A673 (cell line): Measurements from ENCODE around the gene CD86. TPM values are rescaled to one million over a fixed set of nuclear protein-coding genes. Genes with fewer than 3 reads are reported as not detected.
A peak's percentile ranks its signal among the peaks of the same experiment; 100 is the strongest.

Source experiments
- BruUV-seq: library from RNA; stranded (reverse); fragments of 400-500 nt; replicated peaks from 2 replicates; lab custom pipeline; 2021; lab: Mats Ljungman, UMichigan
- CTCF ChIA-PET: fragments of 300-600 bp; sonication (Branson Sonifier 250); formaldehyde crosslinking; loops from one replicate; lab custom pipeline; 2022; ENCODE audit warnings: antibody characterized with exemption; lab: Charles Lee
- POLR2A ChIA-PET: fragments of 300-600 bp; sonication (Branson Sonifier 250); formaldehyde crosslinking; loops from one replicate; lab custom pipeline; 2022; ENCODE audit warnings: antibody characterized with exemption; ENCODE audit not compliant: low non-redundant PET; lab: Charles Lee
- DNase-seq: peaks from one replicate; pipeline ENCODE4 v3.0.0-alpha.2; 2015; ENCODE audit warnings: low spot score
- H3K27ac ChIP-seq: fragments of 200-600 bp; sonication (generic); 2 replicates; pipeline ENCODE4 v1.5.1; 2016; ENCODE audit warnings: mixed run types, low read depth, mild to moderate bottlenecking, mixed read lengths, antibody characterized with exemption, low read length; ENCODE audit not compliant: poor library complexity, severe bottlenecking
- H3K27me3 ChIP-seq: fragments of 200-600 bp; sonication (generic); replicated peaks from 2 replicates; pipeline ENCODE4 v1.6.1; 2017; ENCODE audit warnings: mixed run types, low read depth, mild to moderate bottlenecking, mixed read lengths, antibody characterized with exemption, low read length; ENCODE audit not compliant: insufficient read depth, poor library complexity
- H3K36me3 ChIP-seq: fragments of 200-600 bp; sonication (generic); 2 replicates; pipeline ENCODE4 v1.6.1; 2016; ENCODE audit warnings: mixed run types, mild to moderate bottlenecking, mixed read lengths, antibody characterized with exemption, low read length; ENCODE audit not compliant: insufficient read depth, poor library complexity, severe bottlenecking
- H3K4me1 ChIP-seq: fragments of 200-600 bp; sonication (generic); 2 replicates; pipeline ENCODE4 v1.6.1; 2017; ENCODE audit warnings: mixed run types, mild to moderate bottlenecking, mixed read lengths, antibody characterized with exemption, low read length; ENCODE audit not compliant: insufficient read depth, poor library complexity, severe bottlenecking
- H3K4me3 ChIP-seq: fragments of 200-600 bp; sonication (generic); 2 replicates; pipeline ENCODE4 v1.5.1; 2016; ENCODE audit warnings: low read depth, mixed run types, mild to moderate bottlenecking, mixed read lengths, low read length; ENCODE audit not compliant: poor library complexity, severe bottlenecking
- H3K9me3 ChIP-seq: fragments of 200-600 bp; sonication (generic); 2 replicates; pipeline ENCODE4 v1.6.1; 2016; ENCODE audit warnings: mixed run types, low read depth, mild to moderate bottlenecking, mixed read lengths, antibody characterized with exemption, low read length; ENCODE audit not compliant: poor library complexity, severe bottlenecking
- EZH2 ChIP-seq: fragments of 200-600 bp; sonication (generic); IDR thresholded peaks from 2 replicates; pipeline ENCODE4 v1.6.1; 2017; ENCODE audit warnings: borderline replicate concordance, low read depth, mild to moderate bottlenecking, mixed read lengths, antibody characterized with exemption, low read length; ENCODE audit not compliant: poor library complexity, severe bottlenecking
- intact Hi-C: fragments of 100-400 bp; cut with micrococcal nuclease; formaldehyde crosslinking; loops from one replicate; pipeline ENCODE4 v1.10.0; 2022; ENCODE audit not compliant: unreplicated experiment
- total RNA-seq: library from RNA; stranded (reverse); gene quantifications from 2 replicates; pipeline ENCODE4 v1.2.3, GENCODE V29; 2021
- TF ChIP-seq, protein P1 (sequence below): fragments of 300-800, 200-600 bp; sonication (generic); conservative IDR thresholded peaks from 2 replicates; pipeline ENCODE4 v1.5.1; 2017; ENCODE audit warnings: low read depth, mild to moderate bottlenecking, antibody characterized with exemption, low read length, moderate library complexity, mixed read lengths

Gene CD86
- total RNA-seq, 1 experiment from 2014 or later = not detected

- no peaks in the 10 kb centered on the region for H3K9me3 ChIP-seq
- CTCF ChIA-PET = no interaction called here
- H3K36me3 ChIP-seq = no peaks in the 10 kb centered on the region
- H3K4me3 ChIP-seq = no peak overlapping the region
- peak overlapping the region; percentile 33 for H3K27ac ChIP-seq
- H3K4me1 ChIP-seq = peaks cover 22% of the 10 kb centered on the region
- peak; percentile 27 for DNase-seq
- TF ChIP-seq, protein P1, sequence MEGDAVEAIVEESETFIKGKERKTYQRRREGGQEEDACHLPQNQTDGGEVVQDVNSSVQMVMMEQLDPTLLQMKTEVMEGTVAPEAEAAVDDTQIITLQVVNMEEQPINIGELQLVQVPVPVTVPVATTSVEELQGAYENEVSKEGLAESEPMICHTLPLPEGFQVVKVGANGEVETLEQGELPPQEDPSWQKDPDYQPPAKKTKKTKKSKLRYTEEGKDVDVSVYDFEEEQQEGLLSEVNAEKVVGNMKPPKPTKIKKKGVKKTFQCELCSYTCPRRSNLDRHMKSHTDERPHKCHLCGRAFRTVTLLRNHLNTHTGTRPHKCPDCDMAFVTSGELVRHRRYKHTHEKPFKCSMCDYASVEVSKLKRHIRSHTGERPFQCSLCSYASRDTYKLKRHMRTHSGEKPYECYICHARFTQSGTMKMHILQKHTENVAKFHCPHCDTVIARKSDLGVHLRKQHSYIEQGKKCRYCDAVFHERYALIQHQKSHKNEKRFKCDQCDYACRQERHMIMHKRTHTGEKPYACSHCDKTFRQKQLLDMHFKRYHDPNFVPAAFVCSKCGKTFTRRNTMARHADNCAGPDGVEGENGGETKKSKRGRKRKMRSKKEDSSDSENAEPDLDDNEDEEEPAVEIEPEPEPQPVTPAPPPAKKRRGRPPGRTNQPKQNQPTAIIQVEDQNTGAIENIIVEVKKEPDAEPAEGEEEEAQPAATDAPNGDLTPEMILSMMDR = no peak
- TF ChIP-seq EZH2 = no peak
- intact Hi-C loops = no loop called here
- no TSS peak for BruUV-seq
- H3K27me3 ChIP-seq = no peaks in the 10 kb centered on the region
- POLR2A ChIA-PET = no interaction called here
Observed at GRCh38 chr3:122066331-122067213, 11.4 kb downstream of the CD86 start.

- no peak for TF ChIP-seq EZH2
- TF ChIP-seq, protein P1 = no peak
- ChIA-PET POLR2A (no interaction called here), CTCF (no interaction called here)
- Histone ChIP-seq H3K27ac (peak overlapping the region; percentile 33), H3K4me3 (no peak overlapping the region), H3K9me3 (no peaks in the 10 kb centered on the region), H3K4me1 (peaks cover 22% of the 10 kb centered on the region), H3K36me3 (no peaks in the 10 kb centered on the region), H3K27me3 (no peaks in the 10 kb centered on the region)
- BruUV-seq = no TSS peak
- peak; percentile 43 for DNase-seq
- intact Hi-C loops = no loop called here
Observed at GRCh38 chr3:122067214-122067550, 12.0 kb downstream of the CD86 start.

DNA sequence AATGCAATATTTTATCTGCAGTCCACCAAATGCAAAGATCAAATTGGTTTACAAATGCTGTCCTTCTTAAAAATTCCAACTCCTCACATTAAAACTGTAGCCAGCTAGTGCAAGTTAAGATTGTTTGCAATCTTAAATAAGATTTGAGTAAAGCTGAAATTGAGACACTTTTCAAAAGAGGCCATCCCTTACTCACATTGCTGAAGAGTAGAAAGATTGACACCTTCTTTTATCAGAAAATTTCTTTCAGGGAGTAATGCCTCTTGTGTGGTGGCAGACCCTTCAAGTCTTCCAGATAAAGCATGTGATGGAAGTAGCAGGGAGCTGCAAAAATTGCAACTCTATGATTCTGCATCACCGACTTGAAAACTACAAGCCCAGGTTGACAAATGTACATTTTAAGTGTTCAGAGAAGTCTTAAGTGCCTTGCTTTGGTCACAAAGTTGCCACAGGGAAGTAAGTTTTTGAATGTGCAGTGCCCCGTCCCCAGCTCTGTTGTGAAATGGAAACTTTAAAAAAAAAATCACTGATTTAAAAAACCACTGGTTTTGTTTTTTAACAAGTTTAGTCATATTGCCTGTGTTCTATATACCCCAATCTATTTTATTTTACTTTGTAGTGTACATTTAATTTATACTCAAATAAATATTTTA, 12.6 kb downstream of the CD86 start:
- Histone ChIP-seq H3K9me3 (no peaks in the 10 kb centered on the region), H3K27ac (no peak overlapping the region), H3K27me3 (no peaks in the 10 kb centered on the region), H3K4me3 (no peak overlapping the region), H3K4me1 (peaks cover 22% of the 10 kb centered on the region), H3K36me3 (no peaks in the 10 kb centered on the region)
- intact Hi-C loops = no loop called here
- no peak for TF ChIP-seq EZH2
- TF ChIP-seq, protein P1 = no peak
- no TSS peak for BruUV-seq
- ChIA-PET POLR2A (no interaction called here), CTCF (no interaction called here)
- no peak for DNase-seq
